Activated CD8-positive, alpha-beta memory T cell treated with anti-CD3 and anti-CD28 coated beads, Interleukin-2, amount 50 U/mL, for 48 hours (primary cell): ENCODE data around the gene CRNKL1.
"Not testable (repeated sequence)": the region's sequence is repeated elsewhere in the genome, so short reads cannot be mapped to it uniquely, and the experiment has no call there.

Experiments used
- DNase-seq: peaks from one replicate; pipeline ENCODE4 v3.0.0-alpha.2; 2020

CRNKL1 gene

DNA sequence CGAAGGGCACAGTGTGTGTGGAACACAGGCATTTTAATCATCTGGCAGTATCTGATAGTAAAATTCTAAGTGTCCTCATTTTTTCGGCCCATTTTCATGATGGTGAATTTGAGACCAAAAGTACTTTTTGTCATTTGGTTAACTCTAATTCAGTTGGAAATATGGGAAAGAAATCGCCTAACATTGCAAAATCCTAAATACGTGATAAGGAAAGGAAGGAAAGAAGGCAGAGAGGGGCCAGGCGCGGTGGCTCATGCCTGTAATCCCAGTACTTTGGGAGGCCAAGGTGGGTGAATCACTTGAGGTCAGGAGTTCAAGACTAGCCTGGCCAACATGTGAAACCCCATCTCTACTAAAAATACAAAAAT lies 48.3 kb downstream of the CRNKL1 start:
- not testable (repeated sequence) for DNase-seq

DNA sequence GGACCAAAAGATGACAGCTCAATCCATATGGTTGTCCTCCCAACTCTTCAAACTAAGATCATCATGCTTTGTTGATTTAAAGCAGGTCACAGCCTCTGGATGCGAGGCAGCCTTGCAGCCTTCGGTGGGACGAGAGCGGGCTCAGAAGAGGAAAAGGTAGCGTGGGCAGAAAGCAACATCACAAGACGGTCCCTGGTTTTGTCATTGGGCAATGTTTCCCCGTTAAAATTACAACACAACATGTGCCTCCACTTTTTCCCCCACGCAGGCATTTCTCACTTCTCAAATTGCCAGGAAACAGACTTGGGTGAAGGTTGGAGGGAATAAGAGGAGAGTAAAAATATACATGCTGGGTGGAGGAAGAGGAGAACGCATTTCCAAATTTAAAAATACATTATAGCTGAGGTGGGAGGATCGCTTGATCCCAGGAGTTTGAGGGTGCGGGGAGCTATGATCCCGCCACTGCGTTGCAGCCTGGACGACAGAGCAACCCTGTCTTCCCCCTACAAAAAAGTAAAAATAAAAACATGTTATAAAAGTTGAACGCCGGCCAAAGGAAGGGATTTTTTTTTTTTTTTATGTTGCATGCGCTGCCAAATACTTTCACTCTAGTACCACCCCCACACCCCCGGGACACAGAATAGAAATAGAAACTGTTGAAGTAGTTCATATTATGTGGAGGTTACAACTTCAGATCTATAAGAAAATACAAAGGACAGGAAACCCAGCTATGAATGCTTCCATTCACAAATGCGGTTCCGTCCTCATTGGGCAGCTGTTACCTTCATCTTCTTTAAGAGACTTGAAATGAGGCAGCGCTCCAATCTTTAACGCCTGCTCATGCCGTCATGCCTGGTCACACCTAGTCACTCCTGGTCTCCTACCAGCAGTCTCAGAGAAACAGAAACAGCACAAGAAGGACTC lies 49.0 kb downstream of the CRNKL1 start:
- DNase-seq: no peak

- DNase-seq: no peak
These were observed 49.9 kb downstream of the CRNKL1 start for GRCh38 chr20:20002101-20002998.

DNA sequence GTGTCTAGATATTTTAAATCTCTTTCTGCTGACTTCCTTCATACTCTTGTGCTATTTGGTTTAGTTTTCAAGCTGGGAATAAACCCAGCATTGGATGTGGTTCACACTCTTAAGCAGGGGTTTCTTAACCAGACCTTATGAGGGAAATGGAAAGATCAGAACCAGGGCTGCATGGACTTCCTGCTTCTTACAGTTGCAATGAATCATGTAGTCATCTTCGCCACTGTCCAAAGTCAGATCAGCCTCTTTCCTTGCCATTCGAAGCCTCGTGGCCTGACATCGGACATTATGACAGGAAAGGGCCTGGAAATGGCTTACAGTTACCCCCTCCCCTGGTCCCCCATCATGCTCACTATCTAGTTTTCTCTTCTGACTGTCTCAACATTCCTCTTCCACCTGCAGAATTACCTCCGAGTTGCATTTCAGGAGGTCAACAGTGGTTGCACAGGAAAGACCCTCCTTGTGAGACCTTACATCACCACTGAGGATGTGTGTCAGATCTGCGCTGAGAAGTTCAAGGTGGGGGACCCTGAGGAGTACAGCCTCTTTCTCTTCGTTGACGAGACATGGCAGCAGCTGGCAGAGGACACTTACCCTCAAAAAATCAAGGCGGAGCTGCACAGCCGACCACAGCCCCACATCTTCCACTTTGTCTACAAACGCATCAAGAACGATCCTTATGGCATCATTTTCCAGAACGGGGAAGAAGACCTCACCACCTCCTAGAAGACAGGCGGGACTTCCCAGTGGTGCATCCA lies 51.9 kb downstream of the CRNKL1 start:
- no peak for DNase-seq

GRCh38 chr20:19998990-19999705 lies 53.1 kb downstream of the CRNKL1 start:
- DNase-seq: no peak

- no peak for DNase-seq
These were observed 55.3 kb downstream of the CRNKL1 start for GRCh38 chr20:19996917-19997316.

DNA sequence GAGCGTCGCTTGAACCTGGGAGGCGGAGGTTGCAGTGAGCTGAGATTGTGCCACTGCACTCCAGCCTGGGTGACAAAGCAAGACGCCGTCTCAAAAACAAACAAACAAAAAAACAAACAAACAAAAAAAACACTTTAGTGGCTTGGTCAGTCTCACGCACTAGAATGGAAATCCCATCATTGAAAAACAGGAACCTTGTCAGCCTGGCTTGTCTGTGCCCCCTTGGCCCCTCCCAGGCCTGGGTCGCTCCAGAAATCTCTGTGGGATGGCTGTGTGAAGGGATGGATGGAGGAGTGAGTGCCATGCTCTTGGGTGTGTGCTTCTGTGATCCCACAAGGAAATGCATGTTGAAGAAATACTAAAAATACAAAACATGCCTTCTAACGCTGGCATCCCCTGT lies 56.0 kb downstream of the CRNKL1 start:
- no peak for DNase-seq

DNA sequence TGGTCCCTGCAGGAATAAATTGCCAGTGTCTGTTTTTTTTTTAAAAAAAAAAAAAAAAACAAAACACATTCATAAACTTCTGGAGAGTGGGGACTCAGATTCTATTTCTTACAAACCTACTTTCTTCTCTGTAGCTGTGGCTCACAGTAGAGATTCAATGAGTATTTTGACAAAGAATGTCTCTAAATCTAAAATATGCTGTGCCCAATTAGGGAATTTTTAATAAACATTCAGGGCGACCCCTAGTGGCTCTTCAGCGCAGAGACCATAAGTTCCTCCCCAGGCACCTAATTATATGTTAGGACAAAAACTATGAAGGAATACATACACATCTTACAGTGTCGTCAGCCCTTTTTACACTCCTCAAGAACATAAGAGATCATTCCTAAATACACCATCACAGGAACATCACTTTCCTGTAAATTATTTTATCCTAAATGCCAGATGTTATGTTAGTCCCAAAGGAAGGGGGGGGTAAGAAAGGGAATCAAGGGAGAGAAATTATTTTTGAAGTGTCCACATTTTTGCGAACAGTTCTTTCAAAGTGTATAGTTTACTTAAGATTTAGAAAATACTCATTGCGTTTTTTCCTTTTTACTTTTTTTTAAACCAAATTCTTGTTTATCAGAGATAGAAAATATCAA lies 56.9 kb downstream of the CRNKL1 start:
- DNase-seq: no peak

- DNase-seq: no peak
These were observed 58.2 kb downstream of the CRNKL1 start for GRCh38 chr20:19993958-19994669.

- no peak for DNase-seq
These were observed 59.0 kb downstream of the CRNKL1 start for GRCh38 chr20:19992996-19993908.

DNA sequence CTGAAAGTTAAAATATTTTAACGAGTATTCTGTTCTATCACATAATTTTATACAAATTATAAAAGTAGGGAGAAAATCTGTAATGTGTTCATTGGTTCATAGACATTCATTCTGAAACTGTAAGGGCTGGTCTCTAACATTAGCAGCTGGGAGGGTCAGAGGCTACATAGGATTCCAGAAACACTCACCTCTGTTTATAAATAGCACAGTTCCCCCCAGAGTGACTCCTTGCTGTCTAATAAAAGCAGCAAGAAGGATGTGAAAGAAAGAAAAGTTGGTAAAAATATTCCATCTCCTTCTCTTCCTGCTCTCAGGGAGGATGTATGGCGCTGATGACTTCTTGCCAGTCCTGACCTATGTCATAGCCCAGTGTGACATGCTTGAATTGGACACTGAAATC lies 60.4 kb downstream of the CRNKL1 start:
- DNase-seq: no peak

DNA sequence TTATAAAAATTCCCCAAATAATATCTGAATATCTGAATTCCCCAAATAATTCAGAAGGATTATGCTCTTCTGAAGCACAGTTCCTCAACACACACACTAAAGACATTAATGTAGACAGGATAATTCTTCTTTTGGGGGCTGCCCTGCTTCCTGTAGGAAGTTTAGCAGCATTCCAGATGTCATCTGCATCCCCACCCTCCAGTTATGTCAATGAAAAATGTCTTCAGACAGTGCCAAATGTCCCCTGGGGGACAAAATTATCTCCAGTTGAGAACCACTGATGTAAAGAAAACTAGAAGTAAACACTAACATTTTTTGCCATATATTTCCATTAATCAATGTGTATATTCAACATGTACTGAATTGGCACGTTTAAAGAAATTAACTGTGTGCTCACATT lies 61.0 kb downstream of the CRNKL1 start:
- no peak for DNase-seq

DNA sequence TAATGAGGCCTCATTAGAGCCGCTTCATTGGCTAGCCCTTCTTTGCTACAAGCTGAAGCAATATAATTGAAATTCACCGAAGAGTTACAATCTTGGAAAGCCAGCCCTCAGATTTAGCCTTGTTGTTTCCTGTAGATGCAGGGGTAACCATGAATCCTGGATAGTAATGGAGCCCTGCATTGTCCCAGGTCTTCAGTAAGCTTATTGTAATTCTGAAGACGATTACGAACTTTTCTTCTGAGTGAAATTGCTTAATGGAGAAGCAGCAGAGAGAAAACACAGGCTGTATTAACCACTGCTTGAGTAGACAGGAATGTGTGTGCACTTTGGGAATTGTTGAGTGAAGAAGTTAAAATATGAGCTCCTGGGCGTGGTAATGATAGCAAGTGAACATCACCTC lies 61.4 kb downstream of the CRNKL1 start:
- DNase-seq: no peak

DNA sequence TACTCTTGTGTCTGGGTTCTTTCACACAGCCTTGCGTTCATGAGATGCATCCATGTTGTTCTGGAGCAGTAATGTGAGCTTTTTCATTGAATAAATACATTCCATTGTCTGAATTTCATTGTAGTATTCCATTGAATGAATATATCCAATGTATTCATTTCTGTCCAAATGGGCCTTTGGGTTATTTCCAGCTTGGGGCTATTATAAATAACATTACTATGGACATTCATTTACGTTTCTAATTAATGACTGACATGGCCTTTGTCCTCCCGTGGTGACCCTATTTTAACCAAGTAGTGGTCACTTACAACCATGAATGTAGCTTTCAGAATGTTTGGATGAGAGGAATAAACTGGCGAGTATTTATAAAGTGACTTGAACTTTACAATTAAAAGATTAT lies 65.2 kb downstream of the CRNKL1 start:
- no peak for DNase-seq

DNA sequence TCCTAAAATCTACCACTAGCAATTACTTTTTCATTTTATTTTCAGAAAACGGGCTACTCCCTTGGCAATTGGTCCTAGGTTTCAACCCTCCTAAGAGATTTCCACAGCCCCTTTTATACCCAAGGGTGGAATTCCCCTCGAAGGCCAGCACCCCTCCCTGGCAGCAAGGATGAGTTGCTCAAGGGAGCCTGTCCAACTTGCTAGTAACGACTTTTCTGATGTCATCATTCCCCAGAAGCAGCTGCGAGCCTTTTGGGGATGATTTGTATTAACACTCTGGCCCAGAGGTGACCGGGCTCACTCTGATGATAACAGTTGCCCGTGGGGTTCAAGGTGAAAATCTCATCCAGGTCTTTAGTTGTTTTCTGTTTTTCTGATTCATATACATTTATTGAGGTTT lies 65.8 kb downstream of the CRNKL1 start:
- DNase-seq: no peak
